H1 (cell line): ENCODE results near the gene TECTB. TPM values are rescaled to one million over a fixed set of nuclear protein-coding genes. Genes with fewer than 3 reads are reported as not detected.

ENCODE experiments used
- CTCF ChIA-PET: fragments of 300-600 bp; sonication (Branson Sonifier 250); formaldehyde crosslinking; loops from one replicate; lab custom pipeline; 2021; ENCODE audit not compliant: partially characterized antibody; lab: Charles Lee
- POLR2A ChIA-PET: fragments of 300-600 bp; sonication (Branson Sonifier 250); formaldehyde crosslinking; loops from one replicate; lab custom pipeline; 2021; ENCODE audit warnings: inconsistent platforms; ENCODE audit not compliant: partially characterized antibody; lab: Charles Lee
- DNase-seq, 2 experiments: peaks; one replicate each; pipeline versions ENCODE4 v3.0.0 to v3.0.0-alpha.2; 2010 to 2022; ENCODE audit warnings: low spot score in 2 of 2, low read depth in 1 of 2, mixed read lengths in 1 of 2
- FAIRE-seq: peaks from 2 replicates; lab custom pipeline; 2011; peaks lifted over from hg19 to GRCh38; lab: Jason Lieb, UNC
- H2AFZ ChIP-seq: 2 replicates; pipeline ENCODE4 v1.8.1; 2012; ENCODE audit warnings: low read length, inconsistent platforms
- H2AK5ac ChIP-seq: 2 replicates; pipeline ENCODE4 v1.6.1; 2013; ENCODE audit warnings: low read depth, low read length
- H2BK120ac ChIP-seq: replicated peaks from 2 replicates; pipeline ENCODE3; 2013; ENCODE audit warnings: low read depth, low read length, inconsistent platforms
- H2BK12ac ChIP-seq: 2 replicates; pipeline ENCODE4 v1.6.1; 2013; ENCODE audit warnings: low read depth, low read length
- H2BK15ac ChIP-seq: 2 replicates; pipeline ENCODE4 v1.6.1; 2013; ENCODE audit warnings: low read length
- H2BK20ac ChIP-seq: 2 replicates; pipeline ENCODE4 v1.6.1; 2013; ENCODE audit warnings: low read length
- H2BK5ac ChIP-seq: 2 replicates; pipeline ENCODE4 v1.6.1; 2013; ENCODE audit warnings: low read depth, low read length
- H3K14ac ChIP-seq: 2 replicates; pipeline ENCODE4 v1.6.1; 2013; ENCODE audit warnings: inconsistent platforms; ENCODE audit not compliant: insufficient read length
- H3K18ac ChIP-seq: 2 replicates; pipeline ENCODE4 v1.6.1; 2013; ENCODE audit warnings: low read length; ENCODE audit errors: extremely low read depth
- H3K23ac ChIP-seq: 2 replicates; pipeline ENCODE4 v1.6.1; 2013; ENCODE audit warnings: inconsistent platforms; ENCODE audit not compliant: insufficient read length
- H3K23me2 ChIP-seq: 2 replicates; pipeline ENCODE4 v1.6.1; 2013; ENCODE audit warnings: low read depth, low read length
- H3K27ac ChIP-seq: 2 replicates; pipeline ENCODE4 v1.6.1; 2011; ENCODE audit warnings: low read depth, low read length, inconsistent platforms
- H3K27me3 ChIP-seq, 4 experiments: replicated peaks in 1 of 4; 1 replicate in 1 of 4; 2 replicates in 3 of 4; pipeline versions ENCODE4 v1.6.1 to v1.8.1; 2011 to 2013; ENCODE audit warnings: low read length in 3 of 4, mild to moderate bottlenecking in 3 of 4, inconsistent platforms in 2 of 4, mixed read lengths in 2 of 4, moderate library complexity in 1 of 4; ENCODE audit not compliant: control insufficient read depth in 3 of 4, insufficient read depth in 3 of 4; ENCODE audit errors: extremely low read depth in 1 of 4
- H3K36me3 ChIP-seq, 4 experiments: 2 replicates each; pipeline versions ENCODE4 v1.6.1 to v1.8.1; 2011 to 2013; ENCODE audit warnings: mild to moderate bottlenecking in 4 of 4, low read length in 3 of 4, moderate library complexity in 2 of 4, control low read depth in 1 of 4, inconsistent platforms in 1 of 4; ENCODE audit not compliant: insufficient read depth in 4 of 4, control insufficient read depth in 2 of 4
- H3K4ac ChIP-seq: replicated peaks from 2 replicates; pipeline ENCODE3; 2013; ENCODE audit warnings: low read length, low read depth, mixed read lengths, inconsistent platforms; ENCODE audit not compliant: insufficient read length
- H3K4me1 ChIP-seq, 4 experiments: replicated peaks in 1 of 4; 1 replicate in 1 of 4; 2 replicates in 3 of 4; pipeline versions ENCODE4 v1.6.1 to v1.8.1; 2011 to 2013; ENCODE audit warnings: low read length in 3 of 4, inconsistent platforms in 2 of 4, mixed read lengths in 1 of 4; ENCODE audit not compliant: insufficient read depth in 4 of 4, control insufficient read depth in 3 of 4
- H3K4me2 ChIP-seq, 2 experiments: 2 replicates each; pipeline versions ENCODE4 v1.6.1 to v1.8.1; 2011 to 2013; ENCODE audit warnings: low read depth in 2 of 2, low read length in 2 of 2, control low read depth in 1 of 2, inconsistent platforms in 1 of 2, mild to moderate bottlenecking in 1 of 2; ENCODE audit not compliant: insufficient read depth in 1 of 2
- H3K4me3 ChIP-seq, 4 experiments: fragments of 200-600, 300-600 bp in 1 of 4; sonication (generic), shearing (Covaris generic), sonication (Bioruptor Twin) in 1 of 4; 2 replicates each; pipeline versions ENCODE4 v1.5.1 to v1.8.1; 2011 to 2016; ENCODE audit warnings: low read length in 4 of 4, low read depth in 3 of 4, control low read depth in 2 of 4, inconsistent platforms in 2 of 4, mild to moderate bottlenecking in 2 of 4, mixed read lengths in 1 of 4, moderate library complexity in 1 of 4; ENCODE audit not compliant: insufficient read depth in 2 of 4; ENCODE audit errors: extremely low read depth in 1 of 4
- H3K56ac ChIP-seq: replicated peaks from 2 replicates; pipeline ENCODE3; 2013; ENCODE audit warnings: low read depth, mild to moderate bottlenecking, mixed read lengths, low read length, inconsistent platforms; ENCODE audit not compliant: insufficient read length
- H3K79me1 ChIP-seq: 2 replicates; pipeline ENCODE4 v1.6.1; 2013; ENCODE audit warnings: low read depth, low read length, control low read depth
- H3K79me2 ChIP-seq, 2 experiments: 2 replicates each; pipeline versions ENCODE4 v1.6.1 to v1.8.1; 2012 to 2013; ENCODE audit warnings: low read length in 2 of 2, mild to moderate bottlenecking in 2 of 2, inconsistent platforms in 1 of 2; ENCODE audit not compliant: insufficient read depth in 2 of 2, control insufficient read depth in 1 of 2
- H3K9ac ChIP-seq, 4 experiments: replicated peaks in 1 of 4; 1 replicate in 1 of 4; 2 replicates in 3 of 4; pipeline versions ENCODE4 v1.6.1 to v1.8.1; 2011 to 2013; ENCODE audit warnings: low read depth in 3 of 4, low read length in 3 of 4, control low read depth in 2 of 4, mild to moderate bottlenecking in 2 of 4, moderate library complexity in 2 of 4, inconsistent platforms in 1 of 4; ENCODE audit errors: extremely low read depth in 1 of 4
- H3K9me3 ChIP-seq, 2 experiments: 2 replicates each; pipeline versions ENCODE4 v1.6.1 to v1.8.1; 2012 to 2013; ENCODE audit warnings: mild to moderate bottlenecking in 2 of 2, moderate library complexity in 2 of 2, control low read depth in 1 of 2, inconsistent platforms in 1 of 2, low read depth in 1 of 2, low read length in 1 of 2, mixed read lengths in 1 of 2; ENCODE audit not compliant: insufficient read depth in 2 of 2
- H4K20me1 ChIP-seq, 2 experiments: replicated peaks in 1 of 2; 2 replicates each; pipeline versions ENCODE3 to v1.8.1; 2011 to 2013; ENCODE audit warnings: inconsistent platforms in 2 of 2, low read length in 2 of 2, mild to moderate bottlenecking in 1 of 2; ENCODE audit not compliant: insufficient read depth in 2 of 2, control insufficient read depth in 1 of 2
- H4K5ac ChIP-seq: 2 replicates; pipeline ENCODE4 v1.6.1; 2013; ENCODE audit warnings: low read length, low read depth, mixed read lengths, inconsistent platforms; ENCODE audit not compliant: insufficient read length
- H4K8ac ChIP-seq: 2 replicates; pipeline ENCODE4 v1.8.0; 2013; ENCODE audit warnings: mild to moderate bottlenecking, moderate library complexity, low read length, inconsistent platforms; ENCODE audit not compliant: insufficient read depth; ENCODE audit errors: extremely low read depth
- H4K91ac ChIP-seq: replicated peaks from 2 replicates; pipeline ENCODE3; 2013; ENCODE audit warnings: low read length, mixed read lengths, inconsistent platforms; ENCODE audit not compliant: insufficient read length
- CBX5 ChIP-seq: fragments of 300-800, 300-1000 bp; sonication (generic); IDR thresholded peaks from 2 replicates; pipeline ENCODE4 v1.7.1; 2016; ENCODE audit warnings: antibody characterized with exemption, low read length, low read depth
- CHD1 ChIP-seq: IDR thresholded peaks from 2 replicates; pipeline ENCODE4 v1.6.1; 2012; ENCODE audit warnings: low read depth, low read length, improper control_type of control experiment
- CTBP2 ChIP-seq: IDR thresholded peaks from 2 replicates; pipeline ENCODE4 v1.7.0; 2011; ENCODE audit warnings: borderline replicate concordance, mild to moderate bottlenecking, moderate library complexity, mixed read lengths, low read length; ENCODE audit not compliant: insufficient read depth, insufficient read length
- FOSL1 ChIP-seq: IDR thresholded peaks from 2 replicates; pipeline ENCODE4 v1.6.1; 2011; ENCODE audit warnings: mild to moderate bottlenecking, low read depth, low read length, moderate library complexity; ENCODE audit not compliant: insufficient read depth
- HDAC2 ChIP-seq, 2 experiments: fragments of 300-600 bp in 1 of 2; sonication (generic) in 1 of 2; IDR thresholded peaks; 2 replicates each; pipeline ENCODE4 v1.6.1; 2011 to 2012; ENCODE audit warnings: low read depth in 2 of 2, low read length in 2 of 2, mild to moderate bottlenecking in 2 of 2, moderate library complexity in 2 of 2, borderline replicate concordance in 1 of 2, inconsistent platforms in 1 of 2
- RFX5 ChIP-seq: IDR thresholded peaks from 2 replicates; pipeline ENCODE4 v1.6.1; 2011; ENCODE audit warnings: low read depth, low read length, improper control_type of control experiment, borderline replicate concordance
- TBP ChIP-seq: IDR thresholded peaks from 2 replicates; pipeline ENCODE4 v1.6.1; 2011; ENCODE audit warnings: low read depth, low read length, improper control_type of control experiment
- TCF12 ChIP-seq: IDR thresholded peaks from 2 replicates; pipeline ENCODE4 v1.6.1; 2011; ENCODE audit warnings: low read depth, mild to moderate bottlenecking, low read length
- WGBS, 2 experiments: shearing (Covaris generic) in 1 of 2; methylation state at CpG; one replicate each; pipeline versions ENCODE4 v1.1.6 to v1.1.7; 2013 to 2015; ENCODE audit warnings: low lambda C conversion rate in 2 of 2, mixed read lengths in 2 of 2, inconsistent platforms in 1 of 2, low coverage in 1 of 2, missing lambda C conversion rate in 1 of 2; ENCODE audit not compliant: insufficient replicate concordance in 2 of 2, insufficient coverage in 1 of 2, insufficient read length in 1 of 2; ENCODE audit errors: extremely low coverage in 1 of 2, missing lambda C conversion rate in 1 of 2; 5-methylcytosine and 5-hydroxymethylcytosine counted together
- polyA plus RNA-seq, 7 experiments: library from polyadenylated mRNA; depleted of rRNA in 3 of 7; stranded (reverse) in 5 of 7; unstranded in 2 of 7; fragments of >200 nt in 5 of 7; fragments of 200-250 nt in 2 of 7; gene quantifications; 1 replicate in 5 of 7; 2 replicates in 1 of 7; 4 replicates in 1 of 7; pipeline versions ENCODE4 v1.2.1 to v1.2.3, GENCODE V29; 2011 to 2013; ENCODE audit warnings: missing spikeins in 2 of 7, mixed read lengths in 2 of 7
- total RNA-seq: library from RNA; stranded (reverse); fragmentation: NEBNext Ultra II Directional; extraction: Animal tissue kit (Norgen Biotek cat#: 25700); gene quantifications from 2 replicates; pipeline ENCODE4 v1.2.1, GENCODE V29; 2021

The TECTB gene
- total and polyA plus RNA-seq, 2 of the 8 experiments (the other 6 are each of a cell fraction or from before 2014, with no cell fraction given), result not detected

GRCh38 chr10:112335868-112336265 lies 52.7 kb downstream of the TECTB start:
- Histone ChIP-seq H3K79me2 (no peaks in the 10 kb centered on the region), H2BK120ac (no peak overlapping the region), H4K8ac (no peak overlapping the region), H3K56ac (no peak overlapping the region), H2BK5ac (no peak overlapping the region), H3K9ac (no peak overlapping the region), H3K36me3 (no peaks in the 10 kb centered on the region), H3K4me1 (no peaks in the 10 kb centered on the region), H2AK5ac (no peak overlapping the region), H3K9me3 (no peaks in the 10 kb centered on the region), H3K23ac (no peak overlapping the region), H3K23me2 (no peaks in the 10 kb centered on the region), H2BK20ac (no peak overlapping the region), H2BK15ac (no peak overlapping the region), H4K91ac (no peak overlapping the region), H4K5ac (no peak overlapping the region), H3K27ac (no peak overlapping the region), H3K4me2 (no peak overlapping the region), H3K27me3 (no peaks in the 10 kb centered on the region), H2AFZ (peak overlapping the region; percentile 71), H3K4ac (no peak overlapping the region), H3K18ac (no peak overlapping the region), H3K4me3 (no peak overlapping the region), H3K14ac (no peak overlapping the region), H4K20me1 (no peaks in the 10 kb centered on the region), H3K79me1 (no peaks in the 10 kb centered on the region), H2BK12ac (no peak overlapping the region)
- FAIRE-seq (no peak), DNase-seq (no peak)
- ChIA-PET POLR2A (no interaction called here), CTCF (interaction anchor here (1.3 to 1.6 kb wide), 2 partner anchors 14 to 21 kb away, joined by 3 read pairs; no protein-coding TSS in a partner anchor)
- WGBS, 2 experiments, result 100% methylated on average over 4 of the region's 4 CpGs; no CpG with 5 or more reads in 1 of the 2 experiments
- TF ChIP-seq HDAC2 (IDR thresholded peaks at IDR 0.05; ENCODE audit: borderline replicate concordance in 1 of 2, low read depth in 2 of 2, low read length in 2 of 2) (no peak), TCF12 (no peak), RFX5 (no peak), FOSL1 (no peak), CHD1 (no peak), CBX5 (no peak), CTBP2 (no peak), TBP (no peak)
